ENCODE measurements around the gene SLC24A3.

The SLC24A3 gene

GRCh38 chr20:19501476-19502115 is 289.2 kb downstream of the SLC24A3 start:
- no peak for TF ChIP-seq CTCF (IDR thresholded peaks at IDR 0.05; ENCODE audit: low read depth, low read length, missing control alignments)
- in situ Hi-C loops (cut with HindIII; ENCODE audit: low sequenced_read_pairs) = no loop called here
- no peak for DNase-seq (ENCODE audit: low read depth)
- no peak overlapping the region for H3K4me3 ChIP-seq (ENCODE audit: low read depth, low read length)

GRCh38 chr20:19502169-19502568 is 289.7 kb downstream of the SLC24A3 start:
- TF ChIP-seq CTCF (IDR thresholded peaks at IDR 0.05; ENCODE audit: low read depth, low read length, missing control alignments) = no peak
- no peak overlapping the region for H3K4me3 ChIP-seq (ENCODE audit: low read depth, low read length)
- in situ Hi-C loops (cut with HindIII; ENCODE audit: low sequenced_read_pairs) = no loop called here
- DNase-seq (ENCODE audit: low read depth) = no peak

- no peak overlapping the region for H3K4me3 ChIP-seq (ENCODE audit: low read depth, low read length)
- no peak for TF ChIP-seq CTCF (IDR thresholded peaks at IDR 0.05; ENCODE audit: low read depth, low read length, missing control alignments)
- in situ Hi-C loops (cut with HindIII; ENCODE audit: low sequenced_read_pairs) = no loop called here
- no peak for DNase-seq (ENCODE audit: low read depth)
These were observed 291.8 kb downstream of the SLC24A3 start for GRCh38 chr20:19504251-19504650.

GRCh38 chr20:19506021-19506420 is 293.6 kb downstream of the SLC24A3 start:
- in situ Hi-C loops (cut with HindIII; ENCODE audit: low sequenced_read_pairs) = no loop called here
- no peak for DNase-seq (ENCODE audit: low read depth)
- no peak overlapping the region for H3K4me3 ChIP-seq (ENCODE audit: low read depth, low read length)
- no peak for TF ChIP-seq CTCF (IDR thresholded peaks at IDR 0.05; ENCODE audit: low read depth, low read length, missing control alignments)

GRCh38 chr20:19508449-19508848 is 296.0 kb downstream of the SLC24A3 start:
- TF ChIP-seq CTCF (IDR thresholded peaks at IDR 0.05; ENCODE audit: low read depth, low read length, missing control alignments) = no peak
- in situ Hi-C loops (cut with HindIII; ENCODE audit: low sequenced_read_pairs) = no loop called here
- no peak for DNase-seq (ENCODE audit: low read depth)
- no peak overlapping the region for H3K4me3 ChIP-seq (ENCODE audit: low read depth, low read length)

GRCh38 chr20:19510611-19511010 is 298.2 kb downstream of the SLC24A3 start:
- TF ChIP-seq CTCF (IDR thresholded peaks at IDR 0.05; ENCODE audit: low read depth, low read length, missing control alignments) = no peak
- no peak for DNase-seq (ENCODE audit: low read depth)
- no peak overlapping the region for H3K4me3 ChIP-seq (ENCODE audit: low read depth, low read length)
- in situ Hi-C loops (cut with HindIII; ENCODE audit: low sequenced_read_pairs) = no loop called here
